IMR-90 (cell line): ENCODE measurements around the gene CHGA. TPM values are rescaled to one million over a fixed set of nuclear protein-coding genes. Genes with fewer than 3 reads are reported as not detected.

ENCODE experiments used
- ATAC-seq: fragments of 200-7000 bp; cut with Tn5 transposase; 2 replicates; pipeline ENCODE4 v1.9.1; 2020; ENCODE audit warnings: low read depth, mild to moderate bottlenecking, moderate library complexity
- BruUV-seq: library from RNA; stranded (reverse); fragments of 400-500 nt; replicated peaks from 2 replicates; lab custom pipeline; 2021; lab: Mats Ljungman, UMichigan
- CTCF ChIA-PET: fragments of 300-600 bp; formaldehyde crosslinking; extraction: SDS; loops from one replicate; lab custom pipeline; 2021; ENCODE audit warnings: antibody characterized with exemption; lab: Yijun Ruan, JAX
- POLR2A ChIA-PET: fragments of 300-600 bp; sonication (Branson Sonifier 250); formaldehyde crosslinking; loops from one replicate; lab custom pipeline; 2022; ENCODE audit warnings: antibody characterized with exemption; ENCODE audit not compliant: unreplicated experiment; lab: Charles Lee
- DNase-seq: peaks from one replicate; pipeline ENCODE4 v3.0.0; 2013
- H2AFZ ChIP-seq: replicated peaks from 2 replicates; pipeline ENCODE3; 2013; ENCODE audit warnings: low read length, mild to moderate bottlenecking; ENCODE audit not compliant: poor library complexity
- H2AK5ac ChIP-seq: 2 replicates; pipeline ENCODE4 v1.6.1; 2013; ENCODE audit warnings: low read depth, low read length, inconsistent platforms
- H2AK9ac ChIP-seq: replicated peaks from 2 replicates; pipeline ENCODE3; 2013; ENCODE audit warnings: mild to moderate bottlenecking, low read depth, low read length, moderate library complexity; ENCODE audit not compliant: poor library complexity
- H2BK120ac ChIP-seq: 2 replicates; pipeline ENCODE4 v1.6.1; 2013; ENCODE audit warnings: low read depth, low read length, inconsistent platforms
- H2BK15ac ChIP-seq: 3 replicates; pipeline ENCODE4 v1.6.1; 2013; ENCODE audit warnings: low read depth, low read length, inconsistent platforms
- H2BK20ac ChIP-seq: 2 replicates; pipeline ENCODE4 v1.6.1; 2013; ENCODE audit warnings: low read depth, mild to moderate bottlenecking, inconsistent platforms, low read length, moderate library complexity
- H2BK5ac ChIP-seq: 2 replicates; pipeline ENCODE4 v1.6.1; 2013; ENCODE audit warnings: mild to moderate bottlenecking, low read depth, low read length, inconsistent platforms; ENCODE audit not compliant: poor library complexity, severe bottlenecking
- H3K14ac ChIP-seq: replicated peaks from 2 replicates; pipeline ENCODE4 v1.6.1; 2013; ENCODE audit warnings: low read depth, low read length, inconsistent platforms
- H3K18ac ChIP-seq: 2 replicates; pipeline ENCODE4 v1.6.1; 2013; ENCODE audit warnings: low read depth, low read length, control low read depth
- H3K23ac ChIP-seq: 2 replicates; pipeline ENCODE4 v1.6.1; 2013; ENCODE audit warnings: low read depth, low read length, inconsistent platforms
- H3K27ac ChIP-seq: 2 replicates; pipeline ENCODE4 v1.5.1; 2013; ENCODE audit warnings: mild to moderate bottlenecking, control low read depth, low read length; ENCODE audit not compliant: insufficient read depth
- H3K27me3 ChIP-seq: 2 replicates; pipeline ENCODE4 v1.6.1; 2013; ENCODE audit warnings: low read length; ENCODE audit not compliant: control insufficient read depth, insufficient read depth
- H3K36me3 ChIP-seq: 2 replicates; pipeline ENCODE4 v1.6.1; 2013; ENCODE audit warnings: low read length, mixed read lengths; ENCODE audit not compliant: control insufficient read depth, insufficient read depth
- H3K4ac ChIP-seq: 2 replicates; pipeline ENCODE4 v1.6.1; 2013; ENCODE audit warnings: low read depth, low read length, inconsistent platforms
- H3K4me1 ChIP-seq: 2 replicates; pipeline ENCODE4 v1.6.1; 2013; ENCODE audit warnings: low read length, mixed read lengths; ENCODE audit not compliant: control insufficient read depth, insufficient read depth
- H3K4me2 ChIP-seq: 2 replicates; pipeline ENCODE4 v1.6.1; 2013; ENCODE audit warnings: low read depth, mild to moderate bottlenecking, control low read depth, low read length, moderate library complexity
- H3K4me3 ChIP-seq: 2 replicates; pipeline ENCODE4 v1.5.1; 2013; ENCODE audit warnings: low read depth, mild to moderate bottlenecking, control low read depth, low read length, moderate library complexity; ENCODE audit not compliant: insufficient read depth
- H3K56ac ChIP-seq: 2 replicates; pipeline ENCODE4 v1.6.1; 2013; ENCODE audit warnings: low read length, inconsistent platforms; ENCODE audit not compliant: insufficient read depth; ENCODE audit errors: extremely low read depth
- H3K79me1 ChIP-seq, 2 experiments: 2 replicates each; pipeline ENCODE4 v1.6.1; 2013; ENCODE audit warnings: low read length in 2 of 2, inconsistent platforms in 1 of 2, low read depth in 1 of 2
- H3K9ac ChIP-seq: 2 replicates; pipeline ENCODE4 v1.6.1; 2013; ENCODE audit warnings: low read depth, low read length, control low read depth
- H3K9me1 ChIP-seq: 2 replicates; pipeline ENCODE4 v1.6.1; 2013; ENCODE audit warnings: low read length, inconsistent platforms; ENCODE audit not compliant: insufficient read depth
- H3K9me3 ChIP-seq: 2 replicates; pipeline ENCODE4 v1.6.1; 2013; ENCODE audit warnings: low read length; ENCODE audit not compliant: control insufficient read depth, insufficient read depth
- H4K20me1 ChIP-seq: 2 replicates; pipeline ENCODE4 v1.6.1; 2013; ENCODE audit warnings: low read length, inconsistent platforms; ENCODE audit not compliant: insufficient read depth
- H4K5ac ChIP-seq: 2 replicates; pipeline ENCODE4 v1.6.1; 2013; ENCODE audit warnings: mild to moderate bottlenecking, low read depth, low read length, control low read depth
- H4K8ac ChIP-seq, 2 experiments: 2 replicates each; pipeline ENCODE4 v1.6.1; 2013; ENCODE audit warnings: low read depth in 2 of 2, low read length in 2 of 2, control low read depth in 1 of 2, inconsistent platforms in 1 of 2
- H4K91ac ChIP-seq: 2 replicates; pipeline ENCODE4 v1.6.1; 2013; ENCODE audit warnings: low read depth, low read length, inconsistent platforms; ENCODE audit not compliant: insufficient read depth
- CHD1 ChIP-seq: IDR thresholded peaks from 2 replicates; pipeline ENCODE4 v1.6.1; 2012; ENCODE audit warnings: low read depth, low read length, improper control_type of control experiment
- CTCF ChIP-seq: conservative IDR thresholded peaks from 2 replicates; pipeline ENCODE4 v1.5.1; 2012; ENCODE audit warnings: mild to moderate bottlenecking, low read depth, low read length, improper control_type of control experiment
- ELK1 ChIP-seq: fragments of 150-350 bp; IDR thresholded peaks from 2 replicates; pipeline ENCODE4 v1.6.1; 2016; ENCODE audit warnings: low read depth, mild to moderate bottlenecking, low read length, moderate library complexity, borderline replicate concordance
- MXI1 ChIP-seq: IDR thresholded peaks from 2 replicates; pipeline ENCODE4 v1.6.1; 2012; ENCODE audit warnings: low read depth, mild to moderate bottlenecking, low read length, moderate library complexity, borderline replicate concordance
- NFE2L2 ChIP-seq: fragments of 150-350 bp; IDR thresholded peaks from 2 replicates; pipeline ENCODE4 v1.6.1; 2016; ENCODE audit warnings: low read depth, mild to moderate bottlenecking, low read length
- POLR2A ChIP-seq: IDR thresholded peaks from 2 replicates; pipeline ENCODE4 v1.6.1; 2012; ENCODE audit warnings: mild to moderate bottlenecking, low read depth, low read length
- RAD21 ChIP-seq: IDR thresholded peaks from 2 replicates; pipeline ENCODE4 v1.6.1; 2012; ENCODE audit warnings: low read length, improper control_type of control experiment
- RCOR1 ChIP-seq: IDR thresholded peaks from 2 replicates; pipeline ENCODE4 v1.6.1; 2012; ENCODE audit warnings: mild to moderate bottlenecking, low read length, improper control_type of control experiment; ENCODE audit not compliant: insufficient replicate concordance
- RFX5 ChIP-seq: IDR thresholded peaks from 2 replicates; pipeline ENCODE4 v1.8.0; 2012; ENCODE audit warnings: low read depth, mild to moderate bottlenecking, low read length, moderate library complexity
- SMC3 ChIP-seq: fragments of 150-350 bp; IDR thresholded peaks from 2 replicates; pipeline ENCODE4 v1.6.1; 2016; ENCODE audit warnings: low read depth, mild to moderate bottlenecking, antibody characterized with exemption, low read length, moderate library complexity
- WGBS, 2 experiments: methylation state at CpG; one replicate each; pipeline versions ENCODE4 v1.1.5 to v1.1.7; 2013; ENCODE audit warnings: missing lambda C conversion rate in 2 of 2; ENCODE audit not compliant: insufficient read length in 1 of 2; ENCODE audit errors: extremely low coverage in 2 of 2; 5-methylcytosine and 5-hydroxymethylcytosine counted together
- dilution Hi-C: fragments of 300-500 bp; cut with HindIII; formaldehyde crosslinking; loops from one replicate; pipeline ENCODE4 v1.14.3; 2018; ENCODE audit warnings: low sequenced_read_pairs; ENCODE audit not compliant: unreplicated experiment
- in situ Hi-C: fragments of 300-500 bp; cut with MboI; formaldehyde crosslinking; loops from 3 replicates; pipeline ENCODE4 v1.14.3; 2019; ENCODE audit warnings: low sequenced_read_pairs, inconsistent platforms, mixed read lengths
- intact Hi-C: fragments of 100-400 bp; cut with micrococcal nuclease; formaldehyde crosslinking; loops from 2 replicates; pipeline ENCODE4 v1.10.0; 2022
- polyA plus RNA-seq, 3 experiments: library from polyadenylated mRNA; depleted of rRNA; stranded (reverse); fragments of >200 nt; gene quantifications; 2 replicates each; pipeline ENCODE4 v1.2.3, GENCODE V29; 2012; ENCODE audit warnings: low replicate concordance in 1 of 3
- total RNA-seq: library from RNA; depleted of rRNA; stranded (reverse); fragments of >200 nt; gene quantifications from 2 replicates; pipeline ENCODE4 v1.2.3, GENCODE V29; 2012

CHGA gene
- total and polyA plus RNA-seq, 2 of the 4 experiments (the other 2 are of a cell fraction): not detected

- Histone ChIP-seq H3K9me3 (no peaks in the 10 kb centered on the region), H4K20me1 (no peaks in the 10 kb centered on the region), H3K9ac (no peak overlapping the region), H3K79me1 (no peaks in the 10 kb centered on the region), H3K4me3 (no peak overlapping the region), H3K27me3 (no peaks in the 10 kb centered on the region; the same call in 1 of the 2 replicates), H3K4me2 (no peak overlapping the region), H3K56ac (no peak overlapping the region), H4K91ac (no peak overlapping the region), H2AK5ac (no peak overlapping the region), H4K5ac (no peak overlapping the region), H2BK5ac (no peak overlapping the region), H2AK9ac (no peak overlapping the region), H2BK120ac (no peak overlapping the region), H2BK20ac (no peak overlapping the region), H3K27ac (no peak overlapping the region), H3K4me1 (no peaks in the 10 kb centered on the region), H3K23ac (no peak overlapping the region), H3K18ac (no peak overlapping the region), H4K8ac (no peak overlapping the region), H3K36me3 (no peaks in the 10 kb centered on the region; the same call in 1 of the 2 replicates), H3K9me1 (peaks cover 2% of the 10 kb centered on the region; the same call in 1 of the 2 replicates), H3K4ac (no peak overlapping the region), H3K14ac (no peak overlapping the region), H2AFZ (no peak overlapping the region), H2BK15ac (no peak overlapping the region)
- in situ Hi-C loops (no loop called here), dilution Hi-C loops (no loop called here), intact Hi-C loops (no loop called here)
- POLR2A ChIA-PET: no interaction called here
- BruUV-seq: no TSS peak
- DNase-seq: no peak
- 71% methylated on average over 1 of the region's 11 CpGs; no CpG with 5 or more reads in 1 of the 2 experiments for WGBS, 2 experiments
- ATAC-seq: no peak
- TF ChIP-seq RFX5 (no peak), MXI1 (no peak), SMC3 (no peak), CHD1 (no peak), POLR2A (no peak), CTCF (no peak), ELK1 (no peak), NFE2L2 (no peak), RCOR1 (no peak), RAD21 (no peak)
- CTCF ChIA-PET: no interaction called here
These were observed 13.1 kb downstream of the CHGA start for GRCh38 chr14:92936085-92936484.
